NCI-H187 treated with DMSO at 0.1 percent for 48 hours (cell line): ENCODE data around the gene IGDCC3.

Source experiments
- DNase-seq: peaks from one replicate; lab custom pipeline; 2025; lab: John Stamatoyannopoulos, UW

The IGDCC3 gene

DNA sequence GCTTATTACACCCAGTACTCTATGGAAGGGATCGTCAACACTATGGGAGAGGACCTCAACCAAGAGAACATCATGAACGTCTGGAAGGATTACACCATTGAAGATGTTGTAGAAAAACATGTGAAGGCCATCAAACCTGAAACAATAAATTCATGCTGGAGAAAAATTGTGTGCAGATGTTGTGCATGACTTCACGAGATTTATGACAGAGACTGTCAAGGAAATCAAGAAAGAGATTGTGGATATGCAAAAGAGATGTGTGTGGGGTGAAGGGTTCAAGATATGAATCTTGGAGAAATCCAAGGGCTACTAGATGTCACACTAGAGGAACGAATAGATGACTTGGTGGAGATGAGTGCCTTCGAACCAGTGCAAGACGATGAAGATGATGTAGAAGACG lies 87.6 kb downstream of the IGDCC3 start:
- no peak for DNase-seq

GRCh38 chr15:65289261-65289854 lies 88.4 kb downstream of the IGDCC3 start:
- DNase-seq, result no peak

DNA sequence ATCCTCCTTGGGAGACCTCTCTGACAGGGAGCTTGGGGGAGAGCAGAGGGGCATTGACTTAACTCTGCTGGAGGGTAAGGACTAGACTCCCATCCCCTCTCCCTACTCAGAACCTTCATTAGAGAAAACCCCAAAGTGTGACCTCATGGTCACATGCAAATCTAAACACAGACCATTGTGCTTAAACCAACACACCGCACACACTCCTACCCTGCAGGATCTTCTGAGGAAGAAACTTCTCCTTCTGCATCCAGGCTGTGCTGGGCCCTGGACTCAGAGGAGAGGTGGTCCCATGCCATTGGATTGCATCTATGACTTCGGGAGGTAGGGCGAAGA lies 90.3 kb downstream of the IGDCC3 start:
- DNase-seq, result no peak

DNA sequence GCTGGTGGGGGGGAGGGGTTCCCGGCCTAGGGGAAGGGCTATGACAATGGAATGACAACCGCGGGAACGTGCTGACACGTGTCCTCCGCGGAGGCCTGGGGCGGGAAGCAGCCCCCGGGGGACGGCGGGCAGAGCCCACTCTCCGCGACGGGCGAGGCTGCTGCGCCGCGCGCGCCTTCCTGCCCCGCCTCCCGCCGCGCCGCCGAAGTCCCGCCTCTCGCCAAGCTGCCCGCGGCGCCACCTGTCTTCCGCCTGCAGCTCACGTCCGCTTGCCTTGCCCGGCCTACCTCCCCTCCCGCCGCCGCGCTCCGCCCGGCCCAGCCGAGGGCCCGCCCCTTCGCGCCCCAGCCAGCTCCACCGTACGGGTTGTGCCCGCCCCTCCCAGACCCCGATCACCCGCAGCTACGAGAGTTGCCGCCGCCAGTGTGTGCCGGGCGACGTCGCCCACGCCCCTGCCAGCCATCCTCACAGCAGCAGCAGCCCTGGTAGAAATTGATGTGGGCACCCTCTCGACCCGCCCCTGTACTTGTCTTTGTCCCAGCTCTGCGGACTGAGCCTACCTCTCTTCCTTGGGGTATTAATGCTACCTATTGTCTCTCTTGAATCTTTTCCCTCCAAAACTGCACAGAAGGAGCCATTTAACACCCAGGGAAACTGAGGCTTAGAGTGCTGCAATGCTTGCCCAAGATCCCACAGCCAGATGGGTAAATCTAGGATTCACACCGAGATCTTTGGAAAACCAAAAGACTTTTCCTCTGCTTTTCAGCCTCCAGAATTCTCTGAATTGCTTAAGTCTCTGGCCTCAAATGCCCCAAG lies 90.9 kb downstream of the IGDCC3 start, which contains the start of gene PARP16:
Gene PARP16 (minus strand): TSS at position 180 of the 816 bp plus-strand sequence. CDS start 457 bp downstream, outside the sequence.
- peak; percentile 18 for DNase-seq

DNA sequence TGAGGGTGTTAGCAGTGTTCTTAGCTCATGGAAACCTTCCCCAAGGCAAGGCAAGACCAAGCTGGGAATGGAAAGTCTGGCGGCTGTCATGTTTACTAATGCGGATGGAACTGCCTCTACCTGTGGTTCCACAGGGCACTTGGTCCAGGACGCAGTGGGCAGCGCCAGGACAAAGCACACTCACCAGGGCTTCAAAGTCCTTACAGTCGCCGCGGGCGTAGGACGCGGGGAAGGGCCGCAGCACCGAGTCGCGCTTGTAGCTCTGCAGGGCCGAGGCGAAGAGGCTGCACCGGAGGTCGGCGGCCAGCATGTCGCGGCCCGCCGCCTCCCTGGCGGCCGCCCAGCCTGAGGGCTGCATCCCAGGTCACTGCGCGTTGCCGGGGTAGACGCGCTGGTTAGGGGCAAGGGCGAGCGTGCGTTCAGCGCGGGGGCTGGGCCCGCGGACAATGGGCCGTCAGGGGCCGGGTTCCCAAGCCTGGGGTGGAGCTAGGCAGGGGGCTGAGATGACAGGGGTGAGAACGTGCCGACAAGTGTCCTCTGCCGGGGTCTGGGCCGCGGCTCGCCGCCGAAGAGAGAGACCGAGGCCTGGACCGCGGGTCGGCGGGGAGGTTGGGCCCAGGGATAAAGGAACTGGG lies 91.6 kb downstream of the IGDCC3 start:
- DNase-seq, result no peak

DNA sequence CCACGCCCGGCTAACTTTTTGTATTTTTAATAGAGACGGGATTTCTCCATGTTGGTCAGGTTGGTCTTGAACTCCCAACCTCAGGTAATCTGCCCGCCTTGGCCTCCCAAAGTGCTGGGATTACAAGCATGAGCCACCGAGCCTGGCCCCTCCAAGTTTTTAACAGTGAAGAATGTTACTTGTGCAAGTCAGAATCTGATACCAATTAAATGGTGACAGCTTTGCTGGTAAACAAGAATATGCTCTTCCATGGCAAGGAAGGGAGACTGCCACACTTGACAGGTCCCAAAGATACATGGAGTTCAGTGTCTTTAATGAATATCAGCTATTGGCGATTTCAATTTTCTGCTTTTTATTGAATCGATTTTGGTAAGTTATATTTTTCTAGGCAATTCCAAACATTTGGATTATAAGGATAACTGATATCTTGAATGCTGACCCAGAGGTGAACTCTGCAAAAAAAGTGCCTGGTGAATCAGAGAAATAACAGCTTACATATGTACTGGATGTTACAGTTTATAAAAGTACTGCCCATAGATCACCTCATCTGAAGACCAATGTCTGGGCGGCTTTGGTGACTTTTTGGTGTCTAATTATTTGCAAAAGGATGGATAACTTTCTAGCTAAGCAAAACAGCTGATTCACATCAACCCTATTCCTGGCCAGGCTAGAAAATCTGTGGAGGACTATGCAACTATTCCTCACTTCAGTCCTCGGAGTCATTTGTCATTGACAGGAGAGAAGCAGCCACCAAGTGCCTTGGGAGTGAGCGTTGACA lies 92.3 kb downstream of the IGDCC3 start:
- no peak for DNase-seq

DNA sequence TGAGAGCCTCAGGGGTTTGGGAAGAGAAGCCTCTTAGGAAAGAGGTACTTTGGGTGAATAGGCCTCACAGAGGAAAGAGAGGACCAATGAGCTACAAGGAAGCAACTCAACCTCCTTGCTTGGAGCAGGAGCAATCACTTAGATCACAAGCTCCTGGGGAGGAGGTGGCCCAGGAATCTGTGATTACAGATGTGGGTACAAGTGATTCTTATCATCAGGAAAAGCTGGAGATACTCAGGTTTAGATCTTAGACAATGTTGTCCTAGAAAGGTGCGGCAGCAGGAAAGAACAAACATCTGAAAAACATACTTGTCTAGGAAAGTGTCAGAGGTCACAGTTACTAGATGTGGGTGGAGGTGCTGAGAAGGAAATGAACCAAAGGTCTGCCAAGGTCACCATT lies 99.3 kb downstream of the IGDCC3 start:
- DNase-seq, result no peak
